IPS-NIHi11 (cell line): ENCODE data around the gene PRDX1.
"Not testable (repeated sequence)": the region's sequence is repeated elsewhere in the genome, so short reads cannot be mapped to it uniquely, and the experiment has no call there.

Experiments
- DNase-seq: peaks from one replicate; pipeline ENCODE4 v3.0.0; 2012; ENCODE audit warnings: mixed read lengths, low spot score

The PRDX1 gene

DNA sequence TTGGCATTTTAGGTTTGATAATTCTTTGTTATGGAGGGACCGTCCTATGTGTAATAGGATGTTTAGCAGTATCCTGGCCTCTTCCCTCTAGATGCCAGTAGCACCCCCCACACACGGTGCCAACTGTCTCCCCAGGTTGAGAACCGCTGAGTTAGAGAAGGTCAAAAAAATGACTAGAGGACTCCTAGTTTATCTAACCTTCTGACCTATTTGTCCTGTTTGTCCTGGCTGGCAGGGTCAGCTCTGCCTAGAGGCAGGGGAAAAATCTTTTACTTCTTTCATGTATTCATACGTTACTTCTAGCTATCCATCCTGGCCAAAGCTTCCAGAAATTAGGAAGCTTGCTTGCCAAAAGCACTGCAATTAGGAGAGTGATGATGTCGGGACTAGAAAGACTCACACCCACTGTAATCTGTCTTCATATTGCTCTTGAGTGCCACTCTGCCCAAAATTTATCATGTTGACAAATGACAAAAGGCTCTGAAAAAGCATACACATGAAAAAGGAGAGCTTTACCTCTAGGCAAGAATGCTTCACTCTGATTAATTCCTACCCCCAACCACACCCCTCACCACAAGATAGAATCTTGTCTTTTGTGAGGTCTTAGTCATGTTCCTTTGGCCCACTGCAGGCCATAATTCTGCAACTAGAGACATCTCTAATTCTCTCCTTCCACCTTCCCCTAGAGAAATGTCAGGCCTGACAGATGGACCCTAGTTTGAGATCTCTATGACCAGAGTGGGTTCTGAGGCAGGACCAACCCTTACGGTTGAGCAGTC is 14.5 kb upstream of the PRDX1 start:
- DNase-seq, result no peak

DNA sequence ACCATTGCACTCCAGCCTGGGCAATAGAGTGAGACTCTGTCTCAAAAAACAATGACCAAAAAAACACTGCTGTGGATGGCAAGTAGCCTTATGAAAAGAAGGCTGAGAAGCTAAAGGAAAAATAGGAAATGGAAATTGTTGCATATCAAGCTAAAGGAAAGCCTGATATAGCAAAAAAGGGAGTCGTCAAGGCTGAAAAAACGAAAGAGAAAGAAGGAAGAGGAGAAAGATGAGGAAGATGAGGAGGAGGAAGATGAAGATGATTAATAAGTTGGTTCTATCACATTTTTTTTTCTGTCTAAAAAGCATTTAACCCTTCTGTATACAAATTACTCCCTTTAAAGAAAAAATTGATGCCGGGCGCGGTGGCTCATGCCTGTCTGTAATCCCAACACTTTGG is 10.2 kb upstream of the PRDX1 start:
- no peak for DNase-seq

DNA sequence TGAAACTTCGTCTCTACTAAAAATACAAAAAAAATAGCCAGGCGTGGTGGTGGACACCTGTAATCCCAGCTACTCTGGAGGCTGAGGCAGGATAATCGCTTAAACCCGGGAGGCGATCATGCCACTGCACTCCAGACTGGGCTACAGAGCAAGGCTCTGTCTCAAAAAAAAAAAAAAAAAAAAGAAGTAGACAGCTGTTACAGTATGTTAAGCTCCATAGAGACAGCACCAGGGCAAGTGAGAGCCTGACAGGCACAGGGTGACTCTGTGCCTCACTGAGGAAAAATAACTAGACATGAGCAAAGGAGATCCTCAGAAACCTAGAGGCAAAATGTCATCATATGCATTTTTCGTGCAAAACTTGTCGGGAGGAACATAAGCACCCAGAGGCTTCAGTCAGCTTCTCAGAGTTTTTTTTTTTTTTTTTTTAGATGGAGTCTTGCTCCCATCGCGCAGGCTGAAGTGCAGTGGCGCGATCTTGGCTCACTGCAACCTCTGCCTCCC is 9.0 kb upstream of the PRDX1 start:
- DNase-seq, result no peak

DNA sequence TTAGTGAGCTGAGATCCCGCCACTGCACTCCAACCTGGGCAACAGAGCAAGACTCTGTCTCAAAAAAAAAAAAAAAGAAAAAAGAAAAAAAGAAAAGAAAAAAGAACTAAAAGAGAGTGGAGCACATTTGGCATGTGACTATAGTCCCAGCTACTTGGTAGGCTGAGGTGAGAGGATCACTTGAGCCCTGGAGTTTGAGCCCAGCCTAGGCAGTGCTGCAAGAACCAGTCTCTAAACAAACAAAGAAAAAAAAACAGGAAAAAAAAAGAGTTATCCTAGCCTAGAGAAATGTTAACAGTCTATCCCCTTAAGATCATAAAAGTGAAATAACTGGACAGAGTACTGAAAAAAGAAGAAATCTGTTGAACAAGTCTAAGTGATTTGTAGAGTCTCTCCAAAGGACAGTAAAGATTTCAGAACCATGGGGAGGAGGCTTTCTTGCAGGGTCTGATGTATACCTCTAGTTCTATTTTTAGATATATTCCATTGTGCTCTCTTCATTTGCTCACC is 4.5 kb upstream of the PRDX1 start:
- no peak for DNase-seq

DNA sequence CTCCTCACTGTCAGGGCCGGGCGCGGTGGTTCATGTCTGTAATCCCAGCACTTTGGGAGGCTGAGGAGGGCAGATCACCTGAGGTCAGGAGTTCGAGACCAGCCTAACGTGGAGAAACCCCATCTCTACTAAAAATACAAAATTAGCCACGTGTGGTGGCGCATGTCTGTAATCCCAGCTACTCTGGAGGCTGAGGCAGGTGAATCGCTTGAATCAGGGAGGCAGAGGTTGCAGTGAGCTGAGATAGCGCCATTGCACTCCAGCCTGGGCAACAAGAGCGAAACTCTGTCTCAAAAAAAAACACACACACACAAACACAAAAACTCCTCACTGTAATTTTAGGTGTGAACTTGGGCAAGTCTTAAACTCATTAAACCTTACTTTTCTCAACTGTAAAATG is 2.3 kb upstream of the PRDX1 start:
- not testable (repeated sequence) for DNase-seq

DNA sequence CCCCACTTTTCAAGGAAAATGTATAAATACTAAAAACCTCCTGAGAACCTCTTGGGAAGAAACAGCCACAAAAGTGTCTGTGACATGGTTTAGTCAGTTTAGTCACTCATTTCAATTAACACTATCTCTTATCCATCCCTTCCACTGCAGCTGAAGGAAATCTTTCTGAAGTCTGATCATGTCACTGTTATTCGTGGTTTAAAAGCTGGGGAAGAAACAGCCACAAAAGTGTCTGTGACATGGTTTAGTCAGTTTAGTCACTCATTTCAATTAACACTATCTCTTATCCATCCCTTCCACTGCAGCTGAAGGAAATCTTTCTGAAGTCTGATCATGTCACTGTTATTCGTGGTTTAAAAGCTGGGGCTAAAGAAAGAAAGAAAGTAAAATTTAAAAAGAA is 1.8 kb upstream of the PRDX1 start:
- DNase-seq, result not testable (repeated sequence)

DNA sequence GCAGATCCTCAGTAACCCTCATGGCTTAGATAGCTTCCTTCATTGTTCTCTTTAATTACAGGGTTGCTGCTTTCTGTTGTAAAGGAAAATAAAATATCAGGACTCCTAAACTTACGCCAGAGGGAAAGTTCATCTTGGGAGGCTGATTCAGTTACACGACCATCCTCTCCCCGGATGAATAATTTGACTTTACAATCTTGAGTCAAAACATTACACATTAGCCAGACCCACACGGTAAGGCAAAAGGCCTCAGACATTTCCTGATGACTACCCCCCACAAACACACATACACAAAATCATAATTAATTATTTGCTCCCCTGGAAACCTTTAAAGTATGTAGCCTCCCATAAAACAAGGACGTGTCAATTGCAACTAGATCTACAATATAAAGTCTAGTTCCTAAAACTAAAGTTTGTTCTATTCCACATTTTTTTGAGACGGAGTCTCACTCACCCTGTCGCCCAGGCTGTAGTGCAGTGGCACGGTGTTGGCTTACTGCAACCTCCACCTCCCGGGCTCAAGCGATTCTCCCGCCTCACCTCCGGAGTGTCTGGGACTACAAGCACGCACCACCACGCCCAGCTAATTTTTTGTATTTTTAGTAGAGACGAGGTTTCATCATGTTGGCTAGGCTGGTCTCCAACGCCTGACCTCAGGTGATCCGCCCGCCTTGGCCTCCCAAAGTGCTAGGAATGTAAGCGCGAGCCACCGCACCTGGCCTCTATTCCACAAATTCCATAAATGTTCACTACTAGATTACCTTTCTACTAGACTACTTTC is 830 bp upstream of the PRDX1 start:
- no peak for DNase-seq

DNA sequence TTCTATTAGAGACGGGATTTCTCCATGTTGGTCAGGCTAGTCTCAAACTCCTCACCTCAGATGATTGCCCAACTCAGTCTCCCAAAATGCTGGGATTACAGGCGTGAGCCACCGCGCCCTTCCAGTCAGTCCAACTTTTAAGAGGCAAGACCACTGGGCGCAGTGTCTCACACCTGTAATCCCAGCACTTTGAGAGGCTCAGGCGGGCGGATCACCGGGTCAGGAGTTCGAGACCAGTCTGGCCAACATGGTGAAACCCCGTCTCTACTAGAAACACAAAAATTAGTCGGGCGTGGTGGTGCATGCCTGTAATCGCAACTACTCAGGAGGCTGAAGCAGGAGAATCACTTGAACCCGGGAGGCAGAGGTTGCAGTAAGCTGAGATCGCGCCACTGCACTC is 1.9 kb downstream of the PRDX1 start:
- DNase-seq, result not testable (repeated sequence)

DNA sequence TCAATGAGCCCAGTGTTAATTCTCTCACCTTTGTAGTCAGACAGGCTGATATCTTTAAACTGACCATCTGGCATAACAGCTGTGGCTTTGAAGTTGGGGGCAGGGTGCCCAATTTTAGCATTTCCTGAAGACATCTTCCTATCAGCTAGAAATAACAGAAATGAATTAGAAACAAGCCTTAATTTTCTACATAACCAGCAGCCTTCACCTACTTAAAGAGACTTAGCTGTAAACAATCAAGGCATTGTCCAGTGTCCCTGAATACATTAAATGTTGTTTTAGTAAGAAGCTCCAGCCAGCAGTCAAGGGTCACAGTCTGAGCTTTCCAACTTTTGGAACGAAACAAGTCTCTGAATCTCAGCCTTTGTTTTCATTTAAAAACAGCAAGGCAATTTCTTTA is 2.8 kb downstream of the PRDX1 start:
- no peak for DNase-seq

DNA sequence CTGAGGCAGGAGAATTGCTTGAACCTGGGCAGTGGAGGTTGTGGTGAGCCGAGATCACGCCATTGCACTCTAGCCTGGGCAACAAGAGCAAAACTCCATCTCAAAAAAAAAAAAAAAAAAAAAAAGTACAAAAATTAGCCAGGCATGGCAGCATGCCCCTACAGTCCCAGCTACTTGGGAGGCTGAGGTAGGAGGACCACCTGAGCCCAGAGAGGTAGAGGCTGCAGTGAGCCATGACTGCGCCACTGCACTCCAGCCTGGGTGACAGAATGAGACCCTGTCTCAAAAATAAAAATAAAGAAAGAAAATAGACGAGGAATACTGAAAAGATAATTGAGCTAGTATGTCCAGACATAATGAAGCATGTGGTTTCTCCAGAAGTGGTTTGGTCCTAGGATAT is 3.3 kb downstream of the PRDX1 start:
- not testable (repeated sequence) for DNase-seq

DNA sequence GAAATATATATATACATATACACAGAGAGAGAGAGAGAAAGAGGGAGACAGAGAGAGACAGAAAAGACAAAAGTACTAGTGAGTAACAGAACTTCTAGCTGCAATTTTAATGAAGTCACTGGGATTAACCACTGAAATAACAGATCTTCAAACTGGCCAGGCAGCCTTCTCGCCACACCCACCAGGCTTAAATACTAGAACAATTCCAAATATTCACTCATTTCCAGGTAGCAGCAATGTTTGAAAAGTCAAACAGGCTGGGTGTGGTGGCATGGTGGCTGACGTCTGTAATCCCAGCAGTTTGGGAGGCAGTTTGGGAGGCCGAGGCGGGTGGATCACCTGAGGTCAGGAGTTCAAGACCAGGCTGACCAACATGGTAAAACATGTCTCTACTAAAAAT is 5.2 kb downstream of the PRDX1 start:
- DNase-seq, result no peak

DNA sequence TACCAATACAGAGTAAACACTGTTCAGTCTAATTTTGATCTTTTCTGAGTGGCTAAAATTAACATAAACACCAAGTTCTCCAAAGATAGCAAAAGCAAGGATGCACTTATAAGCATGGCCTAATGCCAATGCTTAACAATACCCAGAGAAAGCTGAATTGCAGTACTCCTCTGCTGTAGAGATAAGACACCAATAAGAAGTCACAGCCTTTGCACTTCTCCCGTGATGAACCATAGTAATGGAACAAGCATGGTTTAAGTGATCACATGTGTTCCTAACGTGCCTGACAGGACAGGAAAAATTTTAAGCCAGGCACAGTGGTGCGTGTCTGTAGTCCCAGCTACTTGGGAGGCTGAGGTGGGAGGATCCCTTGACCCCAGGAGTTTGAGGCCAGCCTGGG is 5.6 kb downstream of the PRDX1 start:
- DNase-seq, result no peak

DNA sequence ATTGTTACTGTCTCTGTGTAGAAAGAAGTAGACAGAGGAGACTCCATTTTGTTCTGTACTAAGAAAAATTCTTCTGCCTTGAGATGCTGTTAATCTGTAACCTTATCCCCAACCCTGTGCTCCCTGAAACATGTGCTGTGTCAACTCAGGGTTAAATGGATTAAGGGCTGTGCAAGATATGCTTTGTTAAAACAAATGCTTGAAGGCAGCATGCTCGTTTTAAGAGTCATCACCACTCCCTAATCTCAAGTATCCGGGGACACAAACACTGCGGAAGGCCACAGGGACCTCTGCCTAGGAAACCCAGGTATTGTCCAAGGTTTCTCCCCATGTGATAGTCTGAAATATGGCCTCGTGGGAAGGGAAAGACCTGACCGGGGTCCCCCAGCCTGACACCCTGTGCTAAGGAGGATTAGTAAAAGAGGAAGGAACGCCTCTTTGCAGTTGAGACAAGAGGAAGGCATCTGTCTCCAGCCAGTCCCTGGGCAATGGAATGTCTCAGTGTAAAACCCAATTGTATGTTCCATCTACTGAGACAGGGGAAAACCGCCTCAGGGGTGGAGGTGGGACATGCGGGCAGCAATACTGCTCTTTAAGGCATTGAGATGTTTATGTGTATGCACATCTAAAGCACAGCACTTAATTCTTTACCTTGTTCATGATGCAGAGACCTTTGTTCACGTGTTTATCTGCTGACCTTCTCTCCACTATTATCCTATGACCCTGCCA is 8.0 kb downstream of the PRDX1 start:
- DNase-seq, result not testable (repeated sequence)

DNA sequence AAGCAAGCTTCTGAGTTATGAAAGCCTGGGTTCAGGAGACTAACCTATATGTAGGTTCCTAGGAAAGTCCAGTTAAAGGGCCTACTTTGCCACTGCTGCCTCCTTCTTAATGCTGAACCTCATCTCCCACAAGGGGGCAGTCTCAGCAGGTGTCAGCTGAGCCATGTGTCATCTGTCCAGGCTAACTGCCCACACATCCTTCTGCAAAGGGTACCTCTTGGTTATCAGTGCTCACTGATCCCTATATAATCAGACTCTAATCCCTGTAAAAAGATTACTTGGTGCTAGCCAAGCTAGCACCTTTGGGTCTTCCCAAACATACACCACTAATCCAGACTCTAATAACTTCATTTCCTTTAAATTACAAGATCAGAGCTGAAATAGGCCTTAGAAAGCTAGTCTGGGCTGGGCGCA is 9.0 kb downstream of the PRDX1 start:
- DNase-seq, result peak; percentile 64

DNA sequence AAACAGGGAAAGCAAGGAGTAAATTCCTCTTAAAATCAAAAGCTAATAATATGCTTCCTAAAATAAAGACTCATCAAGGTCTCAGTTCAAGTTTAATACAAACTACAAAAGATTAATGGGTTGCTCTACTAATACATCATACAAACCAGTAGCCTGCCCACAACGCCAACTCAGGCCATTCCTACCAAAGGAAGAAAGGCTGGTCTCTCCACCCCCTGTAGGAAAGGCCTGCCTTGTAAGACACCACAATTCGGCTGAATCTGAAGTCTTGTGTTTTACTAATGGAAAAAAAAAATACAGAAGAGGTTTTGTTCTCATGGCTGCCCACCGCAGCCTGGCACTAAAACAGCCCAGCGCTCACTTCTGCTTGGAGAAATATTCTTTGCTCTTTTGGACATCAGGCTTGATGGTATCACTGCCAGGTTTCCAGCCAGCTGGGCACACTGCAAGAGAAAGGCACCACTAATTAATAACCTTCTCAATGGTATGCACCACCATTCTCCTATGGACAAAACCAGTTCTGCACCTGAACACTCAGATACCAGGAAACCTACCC is 10.6 kb downstream of the PRDX1 start:
- DNase-seq, result no peak

DNA sequence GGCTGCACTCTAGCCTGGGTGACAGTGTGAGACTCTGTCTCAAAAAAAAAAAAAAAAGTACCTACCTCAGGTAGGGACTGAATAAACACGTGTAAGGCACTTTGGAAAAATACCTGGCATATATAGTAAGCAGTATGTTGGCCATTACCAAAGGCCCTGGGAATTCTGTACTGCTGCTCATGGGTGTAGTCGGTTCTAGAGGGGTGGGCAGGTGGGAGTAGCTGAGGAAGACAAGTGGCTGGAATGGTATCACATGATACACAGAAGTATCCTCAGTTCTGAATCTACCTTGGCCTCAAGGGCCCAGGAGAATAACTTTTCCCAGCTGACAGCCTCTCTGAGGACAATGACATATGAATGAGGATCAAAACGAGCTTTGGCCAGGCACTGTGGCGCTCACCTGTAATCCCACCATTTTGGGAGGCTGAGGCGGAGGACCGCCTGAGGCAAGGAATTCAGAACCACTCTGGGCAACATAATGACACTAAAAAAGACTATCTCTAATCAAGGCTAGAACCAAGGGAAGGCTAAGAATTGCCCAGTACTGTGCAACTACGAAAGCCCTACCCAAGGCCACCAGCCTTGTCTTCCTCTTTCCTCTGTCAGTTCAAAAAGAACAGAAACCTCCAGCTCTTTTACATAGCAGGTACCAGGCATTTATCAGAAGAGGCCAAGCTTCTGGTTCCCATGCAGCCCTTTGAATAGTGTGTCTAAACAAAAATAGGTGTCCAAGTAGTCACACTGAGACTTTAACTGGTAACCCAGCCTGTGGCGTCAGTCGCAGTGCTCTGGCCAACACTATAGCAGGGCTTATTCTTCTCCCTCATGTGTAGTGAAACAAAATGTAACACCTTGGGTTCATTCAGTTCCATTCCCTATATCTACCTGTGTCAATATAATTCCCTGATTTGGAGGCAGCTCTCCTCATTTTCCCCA is 11.4 kb downstream of the PRDX1 start:
- no peak for DNase-seq

DNA sequence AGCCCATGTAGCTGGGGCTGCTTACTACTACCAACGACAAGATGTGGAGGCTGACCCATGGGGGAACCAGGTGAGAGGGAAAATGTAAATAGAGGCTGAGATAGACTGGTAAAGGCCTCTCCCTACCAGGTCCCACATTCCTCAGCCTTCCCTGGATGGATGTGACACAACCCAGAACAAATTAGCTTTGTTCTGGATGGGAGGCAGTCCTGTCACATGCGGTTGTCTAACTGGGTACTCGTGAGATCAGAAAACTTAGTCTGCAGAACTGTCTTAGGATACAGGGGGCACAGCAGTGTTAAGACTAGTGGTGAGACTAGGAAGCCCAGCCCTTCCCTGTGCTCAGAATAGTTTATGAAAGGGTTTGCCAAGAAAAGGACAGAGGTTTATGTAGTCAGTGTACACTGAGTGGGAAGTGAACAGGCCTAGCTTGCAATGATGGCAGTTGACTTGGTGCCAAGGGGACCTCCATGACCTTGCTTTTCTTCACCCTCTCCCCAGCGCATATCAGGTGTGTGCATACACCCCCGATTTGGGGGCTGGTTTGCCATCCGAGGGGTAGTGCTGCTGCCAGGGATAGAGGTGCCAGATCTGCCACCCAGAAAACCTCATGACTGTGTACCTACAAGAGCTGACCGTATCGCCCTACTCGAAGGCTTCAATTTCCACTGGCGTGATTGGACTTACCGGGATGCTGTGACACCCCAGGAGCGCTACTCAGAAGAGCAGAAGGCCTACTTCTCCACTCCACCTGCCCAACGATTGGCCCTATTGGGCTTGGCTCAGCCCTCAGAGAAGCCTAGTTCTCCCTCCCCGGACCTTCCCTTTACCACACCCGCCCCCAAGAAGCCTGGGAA is 13.2 kb downstream of the PRDX1 start:
- no peak for DNase-seq

DNA sequence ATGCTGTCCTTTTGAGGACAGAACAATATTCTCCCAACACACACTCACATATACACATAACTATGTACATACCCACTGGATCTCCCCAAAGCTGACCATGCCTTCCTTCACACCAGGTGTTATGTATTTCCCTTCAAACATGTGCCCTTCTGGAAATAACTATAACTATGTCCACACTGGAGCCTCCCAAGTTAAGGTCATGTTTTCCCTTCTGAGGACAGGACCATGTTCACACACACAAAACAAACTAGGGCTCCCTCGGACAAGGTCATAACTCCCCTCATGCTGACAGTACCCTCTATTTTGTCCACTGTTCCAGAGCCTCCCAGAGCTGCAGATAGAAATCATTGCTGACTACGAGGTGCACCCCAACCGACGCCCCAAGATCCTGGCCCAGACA is 13.8 kb downstream of the PRDX1 start:
- DNase-seq, result no peak

DNA sequence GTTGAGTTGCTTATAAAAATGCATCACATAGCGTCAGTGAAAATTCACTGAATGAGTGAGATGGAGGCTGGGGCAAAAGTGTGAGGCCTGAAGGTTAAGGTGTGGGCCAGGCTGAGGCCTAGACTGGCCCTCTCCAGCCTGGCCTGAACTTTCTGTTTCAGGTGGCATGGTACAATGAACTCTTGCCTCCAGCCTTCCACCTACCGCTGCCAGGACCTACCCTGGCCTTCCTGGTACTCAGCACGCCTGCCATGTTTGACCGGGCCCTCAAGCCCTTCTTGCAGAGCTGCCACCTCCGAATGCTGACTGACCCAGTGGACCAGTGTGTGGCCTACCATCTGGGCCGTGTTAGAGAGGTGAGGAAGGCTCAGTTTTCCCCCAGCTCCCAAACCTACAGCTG is 14.5 kb downstream of the PRDX1 start:
- DNase-seq, result no peak
